NB4 (cell line): ENCODE results near the gene CDX2.

Experiments
- DNase-seq: peaks from one replicate; pipeline ENCODE4 v3.0.0; 2010; ENCODE audit warnings: low read depth
- H3K4me3 ChIP-seq: one replicate; pipeline ENCODE4 v1.5.1; 2011; ENCODE audit warnings: mild to moderate bottlenecking, low read depth, low read length, moderate library complexity
- CTCF ChIP-seq: IDR thresholded peaks from one replicate; pipeline ENCODE4 v1.5.1; 2012; ENCODE audit warnings: low read depth, low read length
- MAX ChIP-seq: IDR thresholded peaks from 2 replicates; pipeline ENCODE4 v1.6.1; 2011; ENCODE audit warnings: low read depth, low read length
- MYC ChIP-seq: IDR thresholded peaks from 2 replicates; pipeline ENCODE4 v1.6.1; 2011; ENCODE audit warnings: low read depth, low read length
- POLR2A ChIP-seq: IDR thresholded peaks from 2 replicates; pipeline ENCODE4 v1.6.1; 2011; ENCODE audit warnings: mild to moderate bottlenecking; ENCODE audit not compliant: insufficient read length; ENCODE audit errors: extremely low read depth

The CDX2 gene

GRCh38 chr13:27960362-27961226, 8.5 kb downstream of the CDX2 start:
- DNase-seq = peak; percentile 93
- TF ChIP-seq MAX (peak; percentile 96), POLR2A (no peak), MYC (peak; percentile 96), CTCF (peak; percentile 79)
- H3K4me3 ChIP-seq = peak overlapping the region; percentile 57

GRCh38 chr13:27959976-27960361, 9.1 kb downstream of the CDX2 start:
- TF ChIP-seq CTCF = no peak
- DNase-seq = no peak
- peak overlapping the region; percentile 57 for H3K4me3 ChIP-seq

- no peak overlapping the region for H3K4me3 ChIP-seq
- TF ChIP-seq MYC (no peak), MAX (no peak), POLR2A (no peak), CTCF (no peak)
- no peak for DNase-seq
These were observed 12.4 kb downstream of the CDX2 start for GRCh38 chr13:27956576-27957300.

GRCh38 chr13:27955014-27955591, 14.0 kb downstream of the CDX2 start:
- DNase-seq = no peak
- TF ChIP-seq POLR2A (no peak), CTCF (no peak), MAX (no peak), MYC (no peak)
- peak overlapping the region; percentile 54 for H3K4me3 ChIP-seq

- peak; percentile 80 for DNase-seq
- peak overlapping the region; percentile 54 for H3K4me3 ChIP-seq
- TF ChIP-seq CTCF (no peak), POLR2A (no peak), MYC (no peak), MAX (no peak)
These were observed 14.7 kb downstream of the CDX2 start for GRCh38 chr13:27954406-27954851.
